Measurements from ENCODE around the gene CASP3. TPM values are rescaled to one million over a fixed set of nuclear protein-coding genes. Genes with fewer than 3 reads are reported as not detected.

The CASP3 gene
- total RNA-seq, 1 experiment from 2014 or later, result 11.4 TPM

DNA sequence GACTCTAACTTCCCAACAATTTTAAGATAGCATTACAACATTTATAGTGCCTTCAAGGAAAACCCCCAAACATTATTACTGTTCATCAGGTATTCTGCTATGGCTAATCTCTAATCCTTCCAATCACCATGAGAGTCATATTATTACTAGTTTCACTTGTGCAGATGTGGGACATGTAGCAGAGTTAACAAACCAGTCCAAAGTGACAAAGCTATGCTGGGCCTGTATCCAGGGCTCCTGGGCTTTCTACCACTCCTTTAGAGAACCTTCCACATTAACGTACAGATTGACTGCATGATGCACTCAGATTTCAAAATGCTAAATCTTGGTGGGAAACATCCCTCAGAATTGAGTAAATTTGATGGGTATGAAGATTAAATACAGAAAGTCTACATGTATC is 16.4 kb downstream of the CASP3 start:
- DNase-seq (ENCODE audit: low read depth, low spot score), result no peak
- no peak for ATAC-seq
- Histone ChIP-seq H3K4me1 (ENCODE audit: control insufficient read depth in 1 of 2, insufficient read depth in 2 of 2, low read length in 2 of 2) (no peaks in the 10 kb centered on the region), H3K27me3 (ENCODE audit: insufficient read depth, low read length) (no peaks in the 10 kb centered on the region), H3K27ac (ENCODE audit: low read depth, low read length) (no peak overlapping the region), H3K4me2 (ENCODE audit: low read length) (no peak overlapping the region), H4K20me1 (ENCODE audit: insufficient read depth) (no peaks in the 10 kb centered on the region), H3K9me3 (ENCODE audit: control insufficient read depth in 1 of 2, insufficient read depth in 1 of 2, low read depth in 1 of 2, low read length in 2 of 2) (no peaks in the 10 kb centered on the region), H3K9me2 (ENCODE audit: insufficient read depth) (no peaks in the 10 kb centered on the region), H2AFZ (ENCODE audit: low read depth, low read length, poor library complexity, severe bottlenecking) (no peak overlapping the region), H3K9ac (ENCODE audit: low read length) (no peak overlapping the region), H3K79me2 (ENCODE audit: insufficient read depth, low read length) (no peaks in the 10 kb centered on the region), H3K4me3 (replicated peaks in 1 of 2; ENCODE audit: low read depth in 1 of 2, low read length in 2 of 2) (no peak overlapping the region), H3K36me3 (ENCODE audit: control insufficient read depth in 1 of 2, insufficient read depth in 2 of 2, low read length in 2 of 2) (no peaks in the 10 kb centered on the region; a peak in 1 of 4 replicates)
- ChIA-PET CTCF (no interaction called here), RAD21 (ENCODE audit: low non-redundant PET in 1 of 2, low total read pairs in 2 of 2, uncharacterized antibody in 2 of 2, unreplicated experiment in 2 of 2) (no interaction called here), POLR2A (no interaction called here)
- intact Hi-C loops (cut with micrococcal nuclease), result no loop called here
- BruUV-seq (replicated peaks), result no TSS peak
- TF ChIP-seq, protein P1, sequence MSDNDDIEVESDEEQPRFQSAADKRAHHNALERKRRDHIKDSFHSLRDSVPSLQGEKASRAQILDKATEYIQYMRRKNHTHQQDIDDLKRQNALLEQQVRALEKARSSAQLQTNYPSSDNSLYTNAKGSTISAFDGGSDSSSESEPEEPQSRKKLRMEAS (IDR thresholded peaks at IDR 0.05), result no peak
- TF ChIP-seq SRF (IDR thresholded peaks at IDR 0.05; ENCODE audit: low read depth), result no peak
- TF ChIP-seq, protein P2, sequence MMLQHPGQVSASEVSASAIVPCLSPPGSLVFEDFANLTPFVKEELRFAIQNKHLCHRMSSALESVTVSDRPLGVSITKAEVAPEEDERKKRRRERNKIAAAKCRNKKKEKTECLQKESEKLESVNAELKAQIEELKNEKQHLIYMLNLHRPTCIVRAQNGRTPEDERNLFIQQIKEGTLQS (IDR thresholded peaks at IDR 0.05), result no peak
- TF ChIP-seq CBX3 (IDR thresholded peaks at IDR 0.05; ENCODE audit: low read depth), result no peak
- no peak for TF ChIP-seq EGR1 (IDR thresholded peaks at IDR 0.05; ENCODE audit: low read depth)
- TF ChIP-seq TCF7L2 (IDR thresholded peaks at IDR 0.05; ENCODE audit: borderline replicate concordance, extremely low read depth, insufficient read depth, insufficient read length), result no peak
- TF ChIP-seq ZFX (IDR thresholded peaks at IDR 0.05), result no peak
- no peak for TF ChIP-seq FOSL1 (IDR thresholded peaks at IDR 0.05; ENCODE audit: low read depth)
- no peak for TF ChIP-seq JUND (IDR thresholded peaks at IDR 0.05)
- TF ChIP-seq, protein P3, sequence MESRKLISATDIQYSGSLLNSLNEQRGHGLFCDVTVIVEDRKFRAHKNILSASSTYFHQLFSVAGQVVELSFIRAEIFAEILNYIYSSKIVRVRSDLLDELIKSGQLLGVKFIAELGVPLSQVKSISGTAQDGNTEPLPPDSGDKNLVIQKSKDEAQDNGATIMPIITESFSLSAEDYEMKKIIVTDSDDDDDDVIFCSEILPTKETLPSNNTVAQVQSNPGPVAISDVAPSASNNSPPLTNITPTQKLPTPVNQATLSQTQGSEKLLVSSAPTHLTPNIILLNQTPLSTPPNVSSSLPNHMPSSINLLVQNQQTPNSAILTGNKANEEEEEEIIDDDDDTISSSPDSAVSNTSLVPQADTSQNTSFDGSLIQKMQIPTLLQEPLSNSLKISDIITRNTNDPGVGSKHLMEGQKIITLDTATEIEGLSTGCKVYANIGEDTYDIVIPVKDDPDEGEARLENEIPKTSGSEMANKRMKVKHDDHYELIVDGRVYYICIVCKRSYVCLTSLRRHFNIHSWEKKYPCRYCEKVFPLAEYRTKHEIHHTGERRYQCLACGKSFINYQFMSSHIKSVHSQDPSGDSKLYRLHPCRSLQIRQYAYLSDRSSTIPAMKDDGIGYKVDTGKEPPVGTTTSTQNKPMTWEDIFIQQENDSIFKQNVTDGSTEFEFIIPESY (IDR thresholded peaks at IDR 0.05; ENCODE audit: extremely low read depth, insufficient replicate concordance, low read length), result no peak
- TF ChIP-seq YY1 (IDR thresholded peaks at IDR 0.05; ENCODE audit: extremely low read depth, insufficient replicate concordance, low read depth, low read length), result no peak
- no peak for TF ChIP-seq CEBPB (IDR thresholded peaks at IDR 0.05; ENCODE audit: low read depth)
- TF ChIP-seq, protein P4, sequence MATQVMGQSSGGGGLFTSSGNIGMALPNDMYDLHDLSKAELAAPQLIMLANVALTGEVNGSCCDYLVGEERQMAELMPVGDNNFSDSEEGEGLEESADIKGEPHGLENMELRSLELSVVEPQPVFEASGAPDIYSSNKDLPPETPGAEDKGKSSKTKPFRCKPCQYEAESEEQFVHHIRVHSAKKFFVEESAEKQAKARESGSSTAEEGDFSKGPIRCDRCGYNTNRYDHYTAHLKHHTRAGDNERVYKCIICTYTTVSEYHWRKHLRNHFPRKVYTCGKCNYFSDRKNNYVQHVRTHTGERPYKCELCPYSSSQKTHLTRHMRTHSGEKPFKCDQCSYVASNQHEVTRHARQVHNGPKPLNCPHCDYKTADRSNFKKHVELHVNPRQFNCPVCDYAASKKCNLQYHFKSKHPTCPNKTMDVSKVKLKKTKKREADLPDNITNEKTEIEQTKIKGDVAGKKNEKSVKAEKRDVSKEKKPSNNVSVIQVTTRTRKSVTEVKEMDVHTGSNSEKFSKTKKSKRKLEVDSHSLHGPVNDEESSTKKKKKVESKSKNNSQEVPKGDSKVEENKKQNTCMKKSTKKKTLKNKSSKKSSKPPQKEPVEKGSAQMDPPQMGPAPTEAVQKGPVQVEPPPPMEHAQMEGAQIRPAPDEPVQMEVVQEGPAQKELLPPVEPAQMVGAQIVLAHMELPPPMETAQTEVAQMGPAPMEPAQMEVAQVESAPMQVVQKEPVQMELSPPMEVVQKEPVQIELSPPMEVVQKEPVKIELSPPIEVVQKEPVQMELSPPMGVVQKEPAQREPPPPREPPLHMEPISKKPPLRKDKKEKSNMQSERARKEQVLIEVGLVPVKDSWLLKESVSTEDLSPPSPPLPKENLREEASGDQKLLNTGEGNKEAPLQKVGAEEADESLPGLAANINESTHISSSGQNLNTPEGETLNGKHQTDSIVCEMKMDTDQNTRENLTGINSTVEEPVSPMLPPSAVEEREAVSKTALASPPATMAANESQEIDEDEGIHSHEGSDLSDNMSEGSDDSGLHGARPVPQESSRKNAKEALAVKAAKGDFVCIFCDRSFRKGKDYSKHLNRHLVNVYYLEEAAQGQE (IDR thresholded peaks at IDR 0.05; ENCODE audit: low read depth), result no peak
- no peak for TF ChIP-seq RAD21 (IDR thresholded peaks at IDR 0.05; ENCODE audit: low read depth)
- TF ChIP-seq EZH2phosphoT487 (IDR thresholded peaks at IDR 0.05; ENCODE audit: borderline replicate concordance), result no peak
- no peak for TF ChIP-seq ZNF274 (IDR thresholded peaks at IDR 0.05; ENCODE audit: low read depth, low read length)
- TF ChIP-seq, protein P5, sequence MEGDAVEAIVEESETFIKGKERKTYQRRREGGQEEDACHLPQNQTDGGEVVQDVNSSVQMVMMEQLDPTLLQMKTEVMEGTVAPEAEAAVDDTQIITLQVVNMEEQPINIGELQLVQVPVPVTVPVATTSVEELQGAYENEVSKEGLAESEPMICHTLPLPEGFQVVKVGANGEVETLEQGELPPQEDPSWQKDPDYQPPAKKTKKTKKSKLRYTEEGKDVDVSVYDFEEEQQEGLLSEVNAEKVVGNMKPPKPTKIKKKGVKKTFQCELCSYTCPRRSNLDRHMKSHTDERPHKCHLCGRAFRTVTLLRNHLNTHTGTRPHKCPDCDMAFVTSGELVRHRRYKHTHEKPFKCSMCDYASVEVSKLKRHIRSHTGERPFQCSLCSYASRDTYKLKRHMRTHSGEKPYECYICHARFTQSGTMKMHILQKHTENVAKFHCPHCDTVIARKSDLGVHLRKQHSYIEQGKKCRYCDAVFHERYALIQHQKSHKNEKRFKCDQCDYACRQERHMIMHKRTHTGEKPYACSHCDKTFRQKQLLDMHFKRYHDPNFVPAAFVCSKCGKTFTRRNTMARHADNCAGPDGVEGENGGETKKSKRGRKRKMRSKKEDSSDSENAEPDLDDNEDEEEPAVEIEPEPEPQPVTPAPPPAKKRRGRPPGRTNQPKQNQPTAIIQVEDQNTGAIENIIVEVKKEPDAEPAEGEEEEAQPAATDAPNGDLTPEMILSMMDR (IDR thresholded peaks at IDR 0.05 in 2 of 3, conservative IDR thresholded peaks at IDR 0.05 in 1 of 3; ENCODE audit: borderline replicate concordance in 1 of 3, insufficient read depth in 1 of 3, low read depth in 2 of 3, low read length in 2 of 3), result no peak

Data from HCT116 (cell line).